SK-N-SH treated with all-trans-retinoic acid at 6 μM for 48 hours (cell line): ENCODE measurements around the gene RPA3.

Experiments
- GLIS3 ChIP-seq: fragments of 250-450 bp; sonication (Bioruptor Pico); IDR thresholded peaks from 2 replicates; pipeline ENCODE4 v1.5.0; 2020; ENCODE audit warnings: mild to moderate bottlenecking, moderate library complexity
- PATZ1 ChIP-seq: fragments of 250-450 bp; sonication (Bioruptor Pico); IDR thresholded peaks from 2 replicates; pipeline ENCODE4 v1.8.0; 2020; ENCODE audit warnings: mild to moderate bottlenecking, moderate library complexity, borderline replicate concordance

- TF ChIP-seq PATZ1 (CRISPR knock-in tag) (no peak), GLIS3 (CRISPR knock-in tag) (no peak)
These were observed 18.4 kb downstream of the RPA3 start for GRCh38 chr7:7699970-7700369.
